Spleen (tissue), 3 donors: ENCODE measurements around the gene HABP2.

Experiments used
- POLR2A ChIP-seq, 3 donors: fragments of 450-650 bp; IDR thresholded peaks; one replicate each; pipeline ENCODE4 v1.5.1; 2017; ENCODE audit warnings: antibody characterized with exemption in 3 of 3, mild to moderate bottlenecking in 1 of 3
- POLR2AphosphoS5 ChIP-seq, 3 donors: sonication (generic); formaldehyde crosslinking; IDR thresholded peaks; one replicate each; pipeline ENCODE4 v1.5.1; 2017; ENCODE audit warnings: antibody characterized with exemption in 3 of 3

- TF ChIP-seq POLR2AphosphoS5 (IDR thresholded peaks at IDR 0.05) (no peak), POLR2A (IDR thresholded peaks at IDR 0.05) (no peak)
Measured at GRCh38 chr10:113618338-113618737, 65.5 kb downstream of the HABP2 start.
